ENCODE data around the gene RASSF8. TPM values are rescaled to one million over a fixed set of nuclear protein-coding genes. Genes with fewer than 3 reads are reported as not detected.

The RASSF8 gene
- polyA plus RNA-seq, 3 donors = 0.08 to 0.39 TPM; not detected in 1

- Histone ChIP-seq H3K4me2 (replicated peaks; ENCODE audit: extremely low read depth, low read length, poor library complexity, severe bottlenecking) (peak overlapping the region; percentile 78), H2AFZ (ENCODE audit: insufficient read depth, low read depth, low read length, poor library complexity, severe bottlenecking) (no peak overlapping the region), H3K27ac (ENCODE audit: low read depth in 1 of 2, low read length in 2 of 2) (no peak overlapping the region), H3K27me3 (ENCODE audit: control insufficient read depth in 2 of 2, insufficient read depth in 2 of 2, low read length in 2 of 2) (peaks cover 0 to 10% of the 10 kb centered on the region in 2 donors), H3K9me3 (replicated peaks in 1 of 2; ENCODE audit: control insufficient read depth in 1 of 2, insufficient read depth in 1 of 2, low read length in 2 of 2) (no peaks in the 10 kb centered on the region), H3K79me2 (ENCODE audit: insufficient read depth, low read length) (no peaks in the 10 kb centered on the region), H3K4me1 (ENCODE audit: control insufficient read depth in 1 of 2, insufficient read depth in 2 of 2, low read length in 2 of 2) (peaks cover 16 to 19% of the 10 kb centered on the region in 2 donors), H3K9ac (ENCODE audit: insufficient read depth, low read length, poor library complexity, severe bottlenecking) (no peak overlapping the region), H3K36me3 (replicated peaks in 1 of 2; ENCODE audit: control insufficient read depth in 1 of 2, insufficient read depth in 2 of 2, low read length in 2 of 2) (no peaks in the 10 kb centered on the region), H4K20me1 (ENCODE audit: insufficient read depth, low read length) (no peaks in the 10 kb centered on the region), H3K4me3 (replicated peaks in 1 of 3; ENCODE audit: low read depth in 2 of 3, low read length in 3 of 3) (peak overlapping the region in 1 of 3 experiments; percentile 71)
- peaks cover 0 to 1% (median 0%) of the 10 kb centered on the region in 7 donors for H3K9me3 Mint-ChIP-seq
- peak overlapping the region in 1 of 2 donors; percentile 83 for H3K4me3 Mint-ChIP-seq
- TF ChIP-seq CTCF (IDR thresholded peaks at IDR 0.05) = peak; percentile 1
- intact Hi-C loops (cut with micrococcal nuclease) = no loop called here
- H3K27ac Mint-ChIP-seq = peak overlapping the region in 1 of 7 donors; percentile 43
- peaks cover 14% of the 10 kb centered on the region for H3K4me1 Mint-ChIP-seq
- H3K27me3 Mint-ChIP-seq (ENCODE audit: low read depth in 3 of 3) = peaks cover 8 to 24% (median 11%) of the 10 kb centered on the region in 3 donors
- WGBS (ENCODE audit: insufficient coverage) = 0% methylated on average over 1 of the region's 6 CpGs
- peak in 2 of 3 donors; percentile 13 to 15 for DNase-seq
- H3K36me3 Mint-ChIP-seq = no peaks in the 10 kb centered on the region
Observed at GRCh38 chr12:26113181-26113654, 154.7 kb downstream of the RASSF8 start.

GRCh38 chr12:26113853-26114719 is 155.6 kb downstream of the RASSF8 start:
- no peaks in the 10 kb centered on the region for H3K36me3 Mint-ChIP-seq
- H3K27ac Mint-ChIP-seq = peak overlapping the region; percentile 11 to 76 (median 46)
- peak; percentile 85 to 90 (median 85) for DNase-seq
- peak overlapping the region; percentile 68 to 83 for H3K4me3 Mint-ChIP-seq
- peaks cover 6 to 24% (median 11%) of the 10 kb centered on the region in 3 donors for H3K27me3 Mint-ChIP-seq (ENCODE audit: low read depth in 3 of 3)
- WGBS (ENCODE audit: insufficient coverage) = under 1% methylated on average over 66 of the region's 72 CpGs
- Histone ChIP-seq H3K27me3 (ENCODE audit: control insufficient read depth in 2 of 2, insufficient read depth in 2 of 2, low read length in 2 of 2) (peaks cover 0 to 10% of the 10 kb centered on the region in 2 donors), H3K4me1 (ENCODE audit: control insufficient read depth in 1 of 2, insufficient read depth in 2 of 2, low read length in 2 of 2) (peaks cover 19% of the 10 kb centered on the region in 2 donors), H2AFZ (ENCODE audit: insufficient read depth, low read depth, low read length, poor library complexity, severe bottlenecking) (peak overlapping the region; percentile 60), H3K79me2 (ENCODE audit: insufficient read depth, low read length) (no peaks in the 10 kb centered on the region), H3K4me2 (replicated peaks; ENCODE audit: extremely low read depth, low read length, poor library complexity, severe bottlenecking) (peak overlapping the region; percentile 78), H3K9ac (ENCODE audit: insufficient read depth, low read length, poor library complexity, severe bottlenecking) (peak overlapping the region; percentile 23), H3K27ac (ENCODE audit: low read depth in 1 of 2, low read length in 2 of 2) (peak overlapping the region; percentile 46 to 48), H4K20me1 (ENCODE audit: insufficient read depth, low read length) (no peaks in the 10 kb centered on the region), H3K4me3 (replicated peaks in 1 of 3; ENCODE audit: low read depth in 2 of 3, low read length in 3 of 3) (peak overlapping the region; percentile 33 to 71 (median 49)), H3K9me3 (replicated peaks in 1 of 2; ENCODE audit: control insufficient read depth in 1 of 2, insufficient read depth in 1 of 2, low read length in 2 of 2) (no peaks in the 10 kb centered on the region), H3K36me3 (replicated peaks in 1 of 2; ENCODE audit: control insufficient read depth in 1 of 2, insufficient read depth in 2 of 2, low read length in 2 of 2) (no peaks in the 10 kb centered on the region)
- peaks cover 17% of the 10 kb centered on the region for H3K4me1 Mint-ChIP-seq
- peak; percentile 22 for TF ChIP-seq CTCF (IDR thresholded peaks at IDR 0.05)
- intact Hi-C loops (cut with micrococcal nuclease) = no loop called here
- peaks cover 0 to 3% (median 0%) of the 10 kb centered on the region in 7 donors for H3K9me3 Mint-ChIP-seq
